ENCODE data around the gene GPX4. TPM values are rescaled to one million over a fixed set of nuclear protein-coding genes. Genes with fewer than 3 reads are reported as not detected.

The GPX4 gene
- total and polyA plus RNA-seq, 3 donors from 2014 or later: 1,153 to 1,893 (median 1,773) TPM

GRCh38 chr19:1149259-1150045 is 45.7 kb downstream of the GPX4 start:
- Histone ChIP-seq H3K9me3 (no peaks in the 10 kb centered on the region), H3K27ac (no peak overlapping the region), H3K36me3 (ENCODE audit: low read depth, missing control alignments) (no peaks in the 10 kb centered on the region), H3K27me3 (no peaks in the 10 kb centered on the region), H3K4me1 (peaks cover 28% of the 10 kb centered on the region), H3K4me3 (no peak overlapping the region)
- DNase-seq: no peak
- intact Hi-C loops (cut with DNase I; ENCODE audit: low total_unique reads): no loop called here
- TF ChIP-seq CTCF (IDR thresholded peaks at IDR 0.05) (no peak), POLR2A (IDR thresholded peaks at IDR 0.05) (no peak)
- whole genome bisulfite sequencing, 2 donors: 91 to 96% methylated on average over 6 to 36 of the region's 39 CpGs

- Histone ChIP-seq H3K36me3 (ENCODE audit: low read depth, missing control alignments) (no peaks in the 10 kb centered on the region), H3K27me3 (no peaks in the 10 kb centered on the region), H3K4me3 (no peak overlapping the region), H3K4me1 (peaks cover 38% of the 10 kb centered on the region), H3K27ac (peak overlapping the region; percentile 39 to 86), H3K9me3 (no peaks in the 10 kb centered on the region)
- no peak for DNase-seq
- TF ChIP-seq POLR2A (IDR thresholded peaks at IDR 0.05) (no peak), CTCF (IDR thresholded peaks at IDR 0.05) (no peak)
- WGBS, 2 donors: 81 to 82% methylated on average over 15 to 33 of the region's 33 CpGs
- intact Hi-C loops (cut with DNase I; ENCODE audit: low total_unique reads): no loop called here
Observed at GRCh38 chr19:1150333-1151036, 46.7 kb downstream of the GPX4 start.

- no peaks in the 10 kb centered on the region for H3K36me3 ChIP-seq (ENCODE audit: low read depth, missing control alignments)
- intact Hi-C loops (cut with DNase I; ENCODE audit: low total_unique reads): no loop called here
- no peak overlapping the region for H3K4me3 ChIP-seq
- H3K9me3 ChIP-seq: no peaks in the 10 kb centered on the region
- peaks cover 43% of the 10 kb centered on the region for H3K4me1 ChIP-seq
- WGBS, 2 donors: 53 to 66% methylated on average over 9 to 12 of the region's 12 CpGs
- no peak for TF ChIP-seq POLR2A (IDR thresholded peaks at IDR 0.05)
- no peak for TF ChIP-seq CTCF (IDR thresholded peaks at IDR 0.05)
- no peaks in the 10 kb centered on the region for H3K27me3 ChIP-seq
- peak overlapping the region; percentile 39 to 86 for H3K27ac ChIP-seq
- peak; percentile 66 for DNase-seq
Observed at GRCh38 chr19:1151037-1151724, 47.4 kb downstream of the GPX4 start.

GRCh38 chr19:1151917-1152587 is 48.3 kb downstream of the GPX4 start:
- Histone ChIP-seq H3K4me1 (peaks cover 43% of the 10 kb centered on the region), H3K27me3 (no peaks in the 10 kb centered on the region), H3K9me3 (no peaks in the 10 kb centered on the region), H3K36me3 (ENCODE audit: low read depth, missing control alignments) (no peaks in the 10 kb centered on the region), H3K4me3 (no peak overlapping the region), H3K27ac (peak overlapping the region; percentile 39 to 86)
- TF ChIP-seq CTCF (IDR thresholded peaks at IDR 0.05): no peak
- no peak for TF ChIP-seq POLR2A (IDR thresholded peaks at IDR 0.05)
- WGBS, 2 donors: 64 to 67% methylated on average over 17 to 34 of the region's 35 CpGs
- intact Hi-C loops (cut with DNase I; ENCODE audit: low total_unique reads): no loop called here
- DNase-seq: peak; percentile 60

Data from testis (tissue), 3 donors.